Activated T-helper 1 cell treated with anti-CD3 and anti-CD28 coated beads, Interleukin-2, amount 50 U/mL, for 16 hours (primary cell): ENCODE measurements around the gene PSMD2.
"Not testable (repeated sequence)": the region's sequence is repeated elsewhere in the genome, so short reads cannot be mapped to it uniquely, and the experiment has no call there.

ENCODE experiments used
- DNase-seq, 2 donors: peaks; one replicate each; pipeline ENCODE4 v3.0.0-alpha.2; 2020; ENCODE audit warnings: low read depth in 1 of 2, low spot score in 1 of 2

PSMD2 gene

GRCh38 chr3:184337981-184338380 is 38.9 kb downstream of the PSMD2 start:
- no peak for DNase-seq

GRCh38 chr3:184338511-184338945 is 39.5 kb downstream of the PSMD2 start:
- no peak for DNase-seq

GRCh38 chr3:184339001-184339400 is 40.0 kb downstream of the PSMD2 start:
- no peak for DNase-seq

- DNase-seq: not testable (repeated sequence)
Observed at GRCh38 chr3:184339451-184340135, 40.6 kb downstream of the PSMD2 start.

- no peak for DNase-seq
Observed at GRCh38 chr3:184341925-184342324, 42.9 kb downstream of the PSMD2 start.

- DNase-seq: no peak
Observed at GRCh38 chr3:184343200-184343876, 44.3 kb downstream of the PSMD2 start.

GRCh38 chr3:184344579-184345316 is 45.7 kb downstream of the PSMD2 start:
- DNase-seq: no peak

- no peak for DNase-seq
Observed at GRCh38 chr3:184345317-184346144, 46.5 kb downstream of the PSMD2 start.

GRCh38 chr3:184346480-184347190 is 47.6 kb downstream of the PSMD2 start:
- no peak for DNase-seq

- no peak for DNase-seq
Observed at GRCh38 chr3:184347321-184348056, 48.4 kb downstream of the PSMD2 start.

- no peak for DNase-seq
Observed at GRCh38 chr3:184348057-184348382, 49.0 kb downstream of the PSMD2 start.

- DNase-seq: no peak
Observed at GRCh38 chr3:184349563-184350470, 50.8 kb downstream of the PSMD2 start.

GRCh38 chr3:184350618-184351017 is 51.6 kb downstream of the PSMD2 start:
- DNase-seq: no peak

- no peak for DNase-seq
Observed at GRCh38 chr3:184351511-184352148, 52.6 kb downstream of the PSMD2 start.

- no peak for DNase-seq
Observed at GRCh38 chr3:184352149-184352785, 53.2 kb downstream of the PSMD2 start.

GRCh38 chr3:184352897-184353545 is 54.0 kb downstream of the PSMD2 start:
- no peak for DNase-seq

- no peak for DNase-seq
Observed at GRCh38 chr3:184353546-184353941, 54.5 kb downstream of the PSMD2 start.
